Measurements from ENCODE around the gene RASSF7.

Gene RASSF7

GRCh38 chr11:532986-533585, 27.7 kb upstream of the RASSF7 start:
- no peak for DNase-seq

GRCh38 chr11:533586-534395, 27.0 kb upstream of the RASSF7 start:
- no peak for DNase-seq

GRCh38 chr11:534396-535209, 26.2 kb upstream of the RASSF7 start:
- DNase-seq, result peak in 1 of 14 donors; percentile 11

GRCh38 chr11:535210-535518, 25.6 kb upstream of the RASSF7 start:
- no peak for DNase-seq

- peak; percentile 48 to 97 (median 88) for DNase-seq
Observed at GRCh38 chr11:535519-536454, 25.0 kb upstream of the RASSF7 start, which contains the start of gene HRAS. Gene HRAS (minus strand): TSS chr11:535576.

GRCh38 chr11:536841-537621, 23.7 kb upstream of the RASSF7 start, which contains the start of gene LRRC56:
Gene LRRC56 (plus strand): TSS chr11:537527. CDS start chr11:540685, 3,158 bp downstream.
- no peak for DNase-seq

- no peak for DNase-seq
Observed at GRCh38 chr11:537622-538430, 22.9 kb upstream of the RASSF7 start.

GRCh38 chr11:538431-539051, 22.2 kb upstream of the RASSF7 start:
- DNase-seq, result no peak

GRCh38 chr11:539971-540481, 20.7 kb upstream of the RASSF7 start:
- DNase-seq, result no peak

GRCh38 chr11:540583-541432, 20.0 kb upstream of the RASSF7 start:
- DNase-seq, result no peak

- DNase-seq, result no peak
Observed at GRCh38 chr11:541433-541885, 19.3 kb upstream of the RASSF7 start.

- no peak for DNase-seq
Observed at GRCh38 chr11:544817-545166, 16.0 kb upstream of the RASSF7 start.

GRCh38 chr11:545171-545570, 15.6 kb upstream of the RASSF7 start:
- DNase-seq, result no peak

GRCh38 chr11:548700-549603, 11.8 kb upstream of the RASSF7 start:
- DNase-seq, result no peak

GRCh38 chr11:550021-550745, 10.6 kb upstream of the RASSF7 start:
- no peak for DNase-seq

- DNase-seq, result no peak
Observed at GRCh38 chr11:550746-551085, 10.1 kb upstream of the RASSF7 start.

GRCh38 chr11:551131-551530, 9.6 kb upstream of the RASSF7 start:
- DNase-seq, result no peak
